ENCODE results near the gene PTCSC3.

- no peak for TF ChIP-seq CTCF (IDR thresholded peaks at IDR 0.05)
- TF ChIP-seq EZH2 (IDR thresholded peaks at IDR 0.05) = no peak
These were observed 36.5 kb upstream of the PTCSC3 start for GRCh38 chr14:36212987-36213386.
